Activated T-cell treated with anti-CD3 and anti-CD28 coated beads, Interleukin-2, amount 50 U/mL, for 24 hours (primary cell): Measurements from ENCODE around the gene UGT1A5.
"Not testable (repeated sequence)": the region's sequence is repeated elsewhere in the genome, so short reads cannot be mapped to it uniquely, and the experiment has no call there.

ENCODE experiments used
- DNase-seq: peaks from one replicate; pipeline ENCODE4 v3.0.0-alpha.2; 2020
- H3K27ac Mint-ChIP-seq: 2 replicates; pipeline ENCODE4 v1.8.0; 2020; ENCODE audit warnings: mild to moderate bottlenecking, mixed read lengths
- H3K27me3 Mint-ChIP-seq: 2 replicates; pipeline ENCODE4 v1.8.0; 2020; ENCODE audit warnings: mixed read lengths
- H3K36me3 Mint-ChIP-seq: 2 replicates; pipeline ENCODE4 v1.8.0; 2020; ENCODE audit warnings: low read depth, mixed read lengths
- H3K4me1 Mint-ChIP-seq: 2 replicates; pipeline ENCODE4 v1.8.0; 2020; ENCODE audit warnings: low read depth, mixed read lengths
- H3K4me3 Mint-ChIP-seq: 2 replicates; pipeline ENCODE4 v1.8.0; 2020; ENCODE audit warnings: mild to moderate bottlenecking, moderate library complexity, mixed read lengths
- H3K9me3 Mint-ChIP-seq: 2 replicates; pipeline ENCODE4 v1.8.0; 2020; ENCODE audit warnings: mixed read lengths

Gene UGT1A5

DNA sequence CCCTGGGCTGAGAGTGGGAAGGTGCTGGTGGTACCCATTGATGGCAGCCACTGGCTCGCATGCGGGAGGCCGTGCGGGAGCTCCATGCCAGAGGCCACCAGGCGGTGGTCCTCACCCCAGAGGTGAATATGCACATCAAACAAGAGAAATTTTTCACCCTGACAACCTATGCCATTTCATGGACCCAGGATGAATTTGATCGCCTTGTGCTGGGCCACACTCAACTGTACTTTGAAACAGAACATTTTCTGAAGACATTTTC lies 34.5 kb downstream of the UGT1A5 start:
- Mint-ChIP-seq H3K4me1 (no peaks in the 10 kb centered on the region), H3K36me3 (no peaks in the 10 kb centered on the region), H3K9me3 (peaks cover 13% of the 10 kb centered on the region), H3K4me3 (no peak overlapping the region), H3K27ac (no peak overlapping the region), H3K27me3 (peaks cover 30% of the 10 kb centered on the region)
- DNase-seq = no peak

DNA sequence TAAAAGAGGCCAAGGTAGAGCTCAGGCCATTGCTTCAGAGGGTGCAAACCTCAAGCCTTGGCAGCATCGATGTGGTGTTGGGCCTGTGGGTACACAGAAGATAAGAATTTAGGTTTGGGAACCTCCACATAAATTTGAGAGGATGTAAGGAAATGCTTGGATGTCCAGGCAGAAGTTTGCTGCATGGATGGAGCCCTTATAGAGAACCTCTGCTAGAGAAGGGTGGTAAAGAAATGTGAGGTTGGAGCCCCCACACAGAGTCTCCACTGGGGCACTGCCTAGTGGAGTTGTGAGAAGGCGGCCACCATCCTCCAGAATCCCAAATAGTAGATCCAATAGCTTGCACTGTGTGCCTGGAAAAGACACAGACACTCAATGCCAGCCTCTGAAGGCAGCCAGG lies 38.0 kb downstream of the UGT1A5 start:
- DNase-seq, H3K36me3 Mint-ChIP-seq, H3K4me1 Mint-ChIP-seq, H3K27ac Mint-ChIP-seq, H3K4me3 Mint-ChIP-seq: not testable (repeated sequence)
- Mint-ChIP-seq H3K27me3 (peaks cover 37% of the 10 kb centered on the region), H3K9me3 (peaks cover 13% of the 10 kb centered on the region)

DNA sequence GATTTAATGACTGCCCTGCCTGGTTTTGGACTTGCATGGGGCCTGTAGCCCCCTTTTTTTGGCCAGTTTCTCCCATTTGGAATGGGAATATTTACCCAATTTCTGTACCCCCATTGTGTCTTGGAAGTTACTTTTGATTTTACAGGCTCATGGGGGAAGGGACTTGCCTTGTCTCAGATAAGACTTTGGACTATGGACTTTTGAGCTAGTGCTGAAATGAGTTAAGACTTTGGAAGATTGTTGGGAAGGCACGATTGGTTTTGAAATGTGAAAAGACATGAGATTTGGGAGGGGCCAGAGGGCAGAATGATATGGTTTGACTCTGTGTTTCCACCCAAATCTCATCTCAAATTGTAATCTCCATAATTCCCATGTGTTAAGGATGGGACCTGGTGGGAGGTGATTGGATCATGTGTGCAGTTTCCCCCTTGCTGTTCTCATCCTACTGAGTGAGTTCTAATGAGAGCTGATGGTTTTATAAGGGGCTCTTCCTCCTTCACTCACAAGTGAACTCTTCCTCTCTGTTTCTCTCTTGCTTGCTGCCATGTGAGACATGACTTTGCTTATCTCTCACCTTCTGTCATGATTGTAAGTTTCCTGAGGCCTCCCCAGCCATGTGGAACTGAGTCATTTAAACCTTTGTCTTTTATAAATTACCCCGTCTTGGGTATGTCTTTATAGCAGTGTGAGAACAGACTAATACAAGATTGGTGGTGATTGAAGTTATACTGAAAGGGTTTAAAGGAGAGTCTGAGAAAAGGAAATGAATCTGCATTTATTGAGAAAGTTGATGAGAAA lies 38.7 kb downstream of the UGT1A5 start:
- H3K9me3 Mint-ChIP-seq = peaks cover 13% of the 10 kb centered on the region
- not testable (repeated sequence) for DNase-seq

DNA sequence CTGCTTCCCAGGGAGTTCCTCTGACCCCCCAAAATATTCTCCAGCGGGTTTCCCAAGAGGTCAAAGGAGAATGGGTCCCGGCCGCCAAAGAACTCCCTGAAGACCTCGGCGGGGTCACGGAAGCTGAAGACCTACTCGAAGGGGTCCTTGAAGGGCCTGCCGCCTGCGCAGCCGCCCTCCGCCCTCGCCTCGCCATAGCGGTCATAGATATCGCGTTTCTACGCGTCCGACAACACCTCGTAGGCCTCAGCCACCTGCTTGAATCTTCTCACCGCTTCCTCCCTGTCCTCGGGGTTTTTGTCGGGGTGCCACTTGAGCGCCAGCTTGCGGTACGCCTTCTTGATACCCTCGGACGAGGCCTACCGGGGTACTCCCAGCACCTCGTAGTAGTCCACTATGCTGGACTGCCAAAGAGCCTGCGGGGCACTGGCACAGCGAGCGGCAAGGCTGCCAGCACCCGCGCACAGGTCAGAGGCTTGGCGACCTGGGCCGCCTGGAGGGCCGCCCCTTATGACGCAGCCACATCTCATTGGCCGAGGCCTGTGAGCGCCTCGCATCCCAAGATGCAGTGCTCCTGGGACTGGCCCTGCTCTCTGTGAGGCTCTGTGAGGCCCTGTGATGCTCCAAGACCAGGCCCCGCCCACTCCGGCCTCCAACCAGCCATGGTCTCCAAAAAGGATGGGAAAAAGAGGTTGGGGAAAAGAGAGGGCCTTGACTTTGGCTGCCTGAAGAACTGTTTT lies 42.3 kb downstream of the UGT1A5 start:
- no peak for DNase-seq
- peaks cover 9% of the 10 kb centered on the region for H3K9me3 Mint-ChIP-seq
- H3K36me3 Mint-ChIP-seq = no peaks in the 10 kb centered on the region
- no peak overlapping the region for H3K4me3 Mint-ChIP-seq
- H3K4me1 Mint-ChIP-seq = no peaks in the 10 kb centered on the region
- no peak overlapping the region for H3K27ac Mint-ChIP-seq
- peaks cover 22% of the 10 kb centered on the region for H3K27me3 Mint-ChIP-seq

More for the DNA sequence above, 38.7 kb downstream of the UGT1A5 start:
- not testable (repeated sequence) for H3K36me3 Mint-ChIP-seq, H3K4me1 Mint-ChIP-seq, H3K4me3 Mint-ChIP-seq, H3K27ac Mint-ChIP-seq
- peaks cover 36% of the 10 kb centered on the region for H3K27me3 Mint-ChIP-seq

DNA sequence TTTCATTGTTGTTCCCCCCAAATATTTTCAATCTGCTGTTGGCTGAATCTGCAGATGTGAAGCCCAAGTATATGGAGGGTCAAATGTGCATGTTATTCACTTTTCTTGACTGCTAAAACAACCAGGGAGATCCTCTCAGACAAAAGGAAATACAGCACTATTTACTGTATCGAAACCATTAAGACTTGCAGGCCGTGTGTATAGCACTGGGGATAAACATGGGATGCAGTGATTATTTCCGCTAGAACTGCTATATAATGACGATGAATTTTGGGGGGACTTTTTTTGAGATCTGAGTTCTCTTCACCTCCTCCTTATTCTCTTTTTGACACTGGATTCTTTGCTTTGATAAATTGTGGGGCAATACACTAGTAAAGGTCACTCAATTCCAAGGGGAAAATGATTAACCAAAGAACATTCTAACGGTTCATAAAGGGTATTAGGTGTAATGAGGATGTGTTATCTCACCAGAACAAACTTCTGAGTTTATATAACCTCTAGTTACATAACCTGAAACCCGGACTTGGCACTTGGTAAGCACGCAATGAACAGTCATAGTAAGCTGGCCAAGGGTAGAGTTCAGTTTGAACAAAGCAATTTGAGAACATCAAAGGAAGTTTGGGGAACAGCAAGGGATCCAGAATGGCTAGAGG lies 43.8 kb downstream of the UGT1A5 start:
- no peaks in the 10 kb centered on the region for H3K9me3 Mint-ChIP-seq
- no peaks in the 10 kb centered on the region for H3K4me1 Mint-ChIP-seq
- no peaks in the 10 kb centered on the region for H3K36me3 Mint-ChIP-seq
- no peak overlapping the region for H3K4me3 Mint-ChIP-seq
- DNase-seq = no peak
- H3K27ac Mint-ChIP-seq = no peak overlapping the region
- peaks cover 20% of the 10 kb centered on the region for H3K27me3 Mint-ChIP-seq

DNA sequence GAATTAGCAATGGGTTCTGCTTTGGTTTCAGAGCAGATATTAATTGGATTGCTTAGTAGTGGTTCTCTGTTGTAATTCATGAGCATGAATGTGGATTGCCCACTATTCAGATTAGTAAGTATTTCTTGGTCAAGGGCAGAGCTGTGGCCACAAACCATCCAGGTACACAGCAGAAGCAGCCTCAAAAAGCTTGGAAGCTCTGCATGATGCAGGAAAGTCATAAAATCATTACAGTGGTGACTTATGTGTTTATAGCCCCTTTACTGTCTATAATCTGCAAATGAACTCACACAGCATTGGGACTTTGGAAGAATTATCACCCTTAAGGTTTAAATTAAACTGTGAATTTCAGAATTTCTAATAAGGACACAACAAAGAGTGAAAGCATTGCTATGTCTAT lies 45.4 kb downstream of the UGT1A5 start:
- H3K4me3 Mint-ChIP-seq = no peak overlapping the region
- H3K27ac Mint-ChIP-seq = no peak overlapping the region
- H3K36me3 Mint-ChIP-seq = no peaks in the 10 kb centered on the region
- H3K27me3 Mint-ChIP-seq = peaks cover 20% of the 10 kb centered on the region
- DNase-seq = no peak
- no peaks in the 10 kb centered on the region for H3K4me1 Mint-ChIP-seq
- H3K9me3 Mint-ChIP-seq = no peaks in the 10 kb centered on the region

DNA sequence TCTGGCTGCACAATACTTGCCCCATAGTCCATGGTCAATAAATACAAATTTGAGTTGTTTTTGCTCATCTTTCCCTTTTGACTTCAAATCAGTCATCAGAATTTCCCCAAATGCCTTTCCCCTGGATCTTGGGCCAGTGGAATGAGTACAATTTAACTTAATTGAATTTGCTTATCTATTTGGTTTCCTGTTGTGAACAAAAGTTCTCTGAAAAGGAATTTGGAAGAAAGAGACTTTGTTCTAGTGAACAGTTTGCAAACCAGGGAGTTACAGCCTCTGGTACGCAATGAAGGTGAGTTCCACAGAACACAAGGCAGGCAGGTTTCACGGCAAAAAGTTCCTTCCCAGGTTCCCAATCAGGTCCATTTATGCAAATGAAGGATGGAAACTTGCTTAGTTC lies 46.1 kb downstream of the UGT1A5 start:
- H3K9me3 Mint-ChIP-seq = no peaks in the 10 kb centered on the region
- no peak overlapping the region for H3K4me3 Mint-ChIP-seq
- H3K27me3 Mint-ChIP-seq = peaks cover 20% of the 10 kb centered on the region
- no peak for DNase-seq
- no peaks in the 10 kb centered on the region for H3K36me3 Mint-ChIP-seq
- no peaks in the 10 kb centered on the region for H3K4me1 Mint-ChIP-seq
- no peak overlapping the region for H3K27ac Mint-ChIP-seq

DNA sequence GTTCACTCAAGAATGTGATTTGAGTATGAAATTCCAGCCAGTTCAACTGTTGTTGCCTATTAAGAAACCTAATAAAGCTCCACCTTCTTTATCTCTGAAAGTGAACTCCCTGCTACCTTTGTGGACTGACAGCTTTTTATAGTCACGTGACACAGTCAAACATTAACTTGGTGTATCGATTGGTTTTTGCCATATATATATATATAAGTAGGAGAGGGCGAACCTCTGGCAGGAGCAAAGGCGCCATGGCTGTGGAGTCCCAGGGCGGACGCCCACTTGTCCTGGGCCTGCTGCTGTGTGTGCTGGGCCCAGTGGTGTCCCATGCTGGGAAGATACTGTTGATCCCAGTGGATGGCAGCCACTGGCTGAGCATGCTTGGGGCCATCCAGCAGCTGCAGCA lies 47.3 kb downstream of the UGT1A5 start, which contains the start of gene UGT1A1:
Gene UGT1A1, plus strand, starts transcription at position 228 of the 400 bp plus-strand sequence. Its CDS starts 18 bp downstream, at position 246.
- Mint-ChIP-seq H3K27me3 (peaks cover 21% of the 10 kb centered on the region), H3K4me3 (no peak within 1 kb of the TSS)

DNA sequence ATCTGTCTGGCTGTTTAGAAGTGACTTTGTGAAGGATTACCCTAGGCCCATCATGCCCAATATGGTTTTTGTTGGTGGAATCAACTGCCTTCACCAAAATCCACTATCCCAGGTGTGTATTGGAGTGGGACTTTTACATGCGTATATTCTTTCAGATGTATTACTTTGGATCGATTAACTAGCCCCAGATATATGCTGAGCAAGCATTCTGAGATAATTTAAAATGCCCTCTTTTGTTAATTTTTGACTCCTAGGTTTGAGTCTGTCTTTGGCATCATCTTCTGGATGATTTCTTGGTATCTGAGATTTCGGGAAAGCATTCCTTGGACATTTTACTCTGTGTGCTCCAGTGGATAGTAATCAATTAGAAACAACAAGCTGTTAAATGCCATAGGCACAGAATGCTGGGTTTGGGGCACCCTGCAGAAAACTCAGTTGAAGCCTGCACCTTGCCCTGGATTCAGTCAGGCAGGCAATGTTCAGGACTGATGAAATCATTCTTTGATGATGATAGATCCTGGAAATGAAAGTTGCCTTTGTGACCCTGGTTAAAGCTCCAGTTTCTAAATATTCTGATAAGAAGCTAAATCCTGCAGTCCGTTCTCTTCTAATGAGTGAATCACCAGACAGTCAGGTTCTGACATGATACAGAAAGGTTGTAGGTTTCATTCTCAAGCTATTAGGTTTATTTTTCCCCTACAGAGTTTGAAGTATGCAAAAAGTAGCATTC lies 48.5 kb downstream of the UGT1A5 start:
- H3K9me3 Mint-ChIP-seq = no peaks in the 10 kb centered on the region
- H3K27me3 Mint-ChIP-seq = peaks cover 24% of the 10 kb centered on the region
- H3K4me3 Mint-ChIP-seq = no peak overlapping the region
- no peaks in the 10 kb centered on the region for H3K36me3 Mint-ChIP-seq
- no peaks in the 10 kb centered on the region for H3K4me1 Mint-ChIP-seq
- DNase-seq = no peak
- no peak overlapping the region for H3K27ac Mint-ChIP-seq

More for the DNA sequence above, 47.3 kb downstream of the UGT1A5 start, which contains the start of gene UGT1A1:
- H3K9me3 Mint-ChIP-seq = no peaks in the 10 kb centered on the region
- DNase-seq = no peak
- no peaks in the 10 kb centered on the region for H3K4me1 Mint-ChIP-seq
- H3K27ac Mint-ChIP-seq = no peak within 1 kb of the TSS
- no peaks in the 10 kb centered on the region for H3K36me3 Mint-ChIP-seq

DNA sequence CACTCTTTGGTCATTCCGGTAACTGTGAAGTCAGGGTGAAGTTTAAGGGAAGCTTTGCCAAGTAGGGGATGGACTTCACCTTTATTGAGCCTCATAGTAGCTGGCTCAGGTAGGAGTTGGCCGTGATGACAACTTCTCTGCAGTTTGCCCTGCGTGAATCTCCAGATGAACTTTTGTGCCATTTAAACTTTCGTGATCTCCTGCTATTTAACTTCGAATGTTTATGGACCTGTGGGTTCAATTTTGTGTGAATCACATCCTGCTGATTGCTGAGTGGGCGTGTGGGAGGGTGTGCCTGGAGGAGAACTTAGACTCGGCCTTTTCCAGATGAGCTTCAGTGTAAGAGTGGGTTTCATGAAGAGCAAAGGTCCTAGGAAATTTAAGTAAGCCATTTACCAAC lies 51.6 kb downstream of the UGT1A5 start:
- no peaks in the 10 kb centered on the region for H3K9me3 Mint-ChIP-seq
- DNase-seq = no peak
- H3K27me3 Mint-ChIP-seq = peaks cover 28% of the 10 kb centered on the region
- no peak overlapping the region for H3K4me3 Mint-ChIP-seq
- H3K36me3 Mint-ChIP-seq = no peaks in the 10 kb centered on the region
- no peak overlapping the region for H3K27ac Mint-ChIP-seq
- H3K4me1 Mint-ChIP-seq = no peaks in the 10 kb centered on the region

DNA sequence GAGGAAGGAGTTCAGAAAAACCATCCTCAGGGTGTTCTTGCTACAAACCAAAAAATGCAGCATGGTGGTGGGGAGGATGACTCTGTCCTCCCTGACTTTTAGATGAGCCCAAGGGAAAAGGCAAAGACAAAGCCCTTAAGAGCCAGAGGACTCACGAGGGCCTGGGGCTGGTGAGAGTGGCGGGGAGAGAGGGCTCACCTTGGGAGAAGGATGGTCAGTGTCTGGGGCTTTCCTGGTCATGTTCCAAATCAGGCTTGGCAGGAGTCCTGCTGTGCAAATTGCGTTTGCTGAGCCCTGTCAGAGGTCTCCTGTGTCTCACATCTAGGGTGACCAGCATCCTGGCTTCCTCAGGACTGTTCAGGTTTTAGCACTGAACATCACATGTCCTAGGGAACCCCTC lies 52.1 kb downstream of the UGT1A5 start:
- no peaks in the 10 kb centered on the region for H3K9me3 Mint-ChIP-seq
- peaks cover 31% of the 10 kb centered on the region for H3K27me3 Mint-ChIP-seq
- no peak for DNase-seq
- no peak overlapping the region for H3K4me3 Mint-ChIP-seq
- no peak overlapping the region for H3K27ac Mint-ChIP-seq
- no peaks in the 10 kb centered on the region for H3K4me1 Mint-ChIP-seq
- no peaks in the 10 kb centered on the region for H3K36me3 Mint-ChIP-seq

DNA sequence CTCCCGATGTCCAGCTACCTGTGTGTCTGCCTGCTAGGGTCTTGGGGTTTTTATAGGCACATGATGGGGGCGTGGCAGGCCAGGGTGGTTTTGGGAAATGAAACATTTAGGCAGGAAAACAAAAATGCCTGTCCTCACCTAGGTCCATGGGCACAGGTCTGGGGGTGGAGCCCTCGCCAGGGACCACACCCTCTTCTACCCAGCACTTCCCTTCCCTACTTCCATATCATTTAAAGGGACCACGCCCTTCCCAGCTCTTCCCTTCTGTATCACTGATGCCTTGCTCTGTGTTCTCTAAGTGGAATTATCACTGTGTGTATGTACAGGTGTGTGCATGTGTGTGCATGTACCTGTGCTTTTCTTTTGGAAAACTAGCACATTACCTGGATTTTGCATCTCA lies 53.7 kb downstream of the UGT1A5 start:
- no peak for DNase-seq
- Mint-ChIP-seq H3K36me3 (no peaks in the 10 kb centered on the region), H3K4me1 (no peaks in the 10 kb centered on the region), H3K9me3 (no peaks in the 10 kb centered on the region), H3K27me3 (peaks cover 31% of the 10 kb centered on the region), H3K27ac (no peak overlapping the region), H3K4me3 (no peak overlapping the region)

DNA sequence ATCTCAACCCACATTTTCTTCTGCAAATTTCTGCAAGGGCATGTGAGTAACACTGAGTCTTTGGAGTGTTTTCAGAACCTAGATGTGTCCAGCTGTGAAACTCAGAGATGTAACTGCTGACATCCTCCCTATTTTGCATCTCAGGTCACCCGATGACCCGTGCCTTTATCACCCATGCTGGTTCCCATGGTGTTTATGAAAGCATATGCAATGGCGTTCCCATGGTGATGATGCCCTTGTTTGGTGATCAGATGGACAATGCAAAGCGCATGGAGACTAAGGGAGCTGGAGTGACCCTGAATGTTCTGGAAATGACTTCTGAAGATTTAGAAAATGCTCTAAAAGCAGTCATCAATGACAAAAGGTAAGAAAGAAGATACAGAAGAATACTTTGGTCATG lies 55.4 kb downstream of the UGT1A5 start:
- Mint-ChIP-seq H3K36me3 (no peaks in the 10 kb centered on the region), H3K27me3 (peaks cover 34% of the 10 kb centered on the region), H3K4me3 (no peak overlapping the region), H3K9me3 (no peaks in the 10 kb centered on the region), H3K27ac (no peak overlapping the region), H3K4me1 (no peaks in the 10 kb centered on the region)
- DNase-seq = no peak

DNA sequence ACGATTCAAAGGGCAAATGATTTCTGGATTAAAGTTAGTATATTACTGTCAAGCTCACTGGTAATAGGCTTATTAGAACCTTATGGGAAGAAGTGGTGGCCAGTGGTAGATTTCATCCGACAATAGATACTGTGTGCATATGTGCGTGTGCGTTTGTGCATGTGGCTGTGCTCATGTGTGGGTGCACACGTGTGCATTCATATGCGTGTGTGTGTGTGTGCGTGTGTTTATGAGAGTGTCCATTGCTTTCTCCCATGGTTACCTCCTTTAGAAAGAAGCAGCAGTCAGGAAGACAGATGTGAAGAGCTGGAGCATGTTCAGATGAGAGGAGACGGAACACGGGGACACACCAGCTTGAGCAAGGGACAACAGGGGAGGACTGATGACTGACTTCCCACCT lies 56.6 kb downstream of the UGT1A5 start:
- Mint-ChIP-seq H3K27ac (no peak overlapping the region), H3K4me3 (no peak overlapping the region)

More for the DNA sequence above, 56.6 kb downstream of the UGT1A5 start:
- no peaks in the 10 kb centered on the region for H3K4me1 Mint-ChIP-seq
- DNase-seq = no peak
- peaks cover 28% of the 10 kb centered on the region for H3K27me3 Mint-ChIP-seq
- no peaks in the 10 kb centered on the region for H3K9me3 Mint-ChIP-seq
- no peaks in the 10 kb centered on the region for H3K36me3 Mint-ChIP-seq
